ENCODE results near the gene FAM184B.

- TF ChIP-seq CTCF (IDR thresholded peaks at IDR 0.05) (no peak), EHMT2 (IDR thresholded peaks at IDR 0.05; ENCODE audit: low read depth) (no peak), CHD4 (IDR thresholded peaks at IDR 0.05; ENCODE audit: borderline replicate concordance) (no peak), ZFP36 (IDR thresholded peaks at IDR 0.05; ENCODE audit: borderline replicate concordance, partially characterized antibody) (no peak)
Measured at GRCh38 chr4:17646693-17647092, 134.7 kb downstream of the FAM184B start.
